Measurements from ENCODE around the gene OS9.
A peak's percentile ranks its signal among the peaks of the same experiment; 100 is the strongest.

The OS9 gene

DNA sequence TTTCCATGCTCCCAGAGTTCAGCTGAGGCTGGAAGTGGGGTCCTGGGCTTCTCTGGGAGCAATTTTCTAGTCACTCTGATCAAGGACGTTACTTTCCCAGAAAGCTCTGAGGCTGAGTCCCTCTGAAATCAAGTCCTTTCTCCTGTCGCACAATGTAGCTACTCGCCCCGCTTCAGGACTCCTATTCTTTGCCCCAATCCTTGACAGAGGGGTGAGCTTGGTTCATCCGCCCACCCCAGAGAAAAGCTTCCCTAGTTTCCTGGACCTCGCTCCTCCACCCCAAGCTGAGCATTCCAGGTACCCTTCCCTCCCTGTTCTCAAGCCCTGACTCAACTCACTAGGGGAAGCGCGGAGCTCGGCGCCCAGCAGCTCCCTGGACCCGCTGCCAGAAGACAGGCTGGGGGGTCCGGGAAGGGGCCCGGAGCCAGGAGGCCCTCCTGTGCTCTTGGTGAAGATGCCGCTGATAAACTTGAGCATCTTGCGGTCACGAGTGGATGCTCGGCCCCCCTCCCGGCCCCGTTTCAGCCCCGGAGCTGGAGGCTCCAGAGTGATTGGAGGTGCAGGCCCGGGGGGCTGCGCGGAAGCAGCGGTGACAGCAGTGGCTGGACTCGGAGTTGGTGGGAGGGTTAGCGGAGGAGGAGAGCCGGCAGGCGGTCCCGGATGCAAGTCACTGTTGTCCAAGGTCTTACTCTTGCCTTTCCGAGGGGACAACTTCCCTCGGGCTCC is 43.0 kb downstream of the OS9 start:
- no peak for DNase-seq (ENCODE audit: low read depth, low spot score)

DNA sequence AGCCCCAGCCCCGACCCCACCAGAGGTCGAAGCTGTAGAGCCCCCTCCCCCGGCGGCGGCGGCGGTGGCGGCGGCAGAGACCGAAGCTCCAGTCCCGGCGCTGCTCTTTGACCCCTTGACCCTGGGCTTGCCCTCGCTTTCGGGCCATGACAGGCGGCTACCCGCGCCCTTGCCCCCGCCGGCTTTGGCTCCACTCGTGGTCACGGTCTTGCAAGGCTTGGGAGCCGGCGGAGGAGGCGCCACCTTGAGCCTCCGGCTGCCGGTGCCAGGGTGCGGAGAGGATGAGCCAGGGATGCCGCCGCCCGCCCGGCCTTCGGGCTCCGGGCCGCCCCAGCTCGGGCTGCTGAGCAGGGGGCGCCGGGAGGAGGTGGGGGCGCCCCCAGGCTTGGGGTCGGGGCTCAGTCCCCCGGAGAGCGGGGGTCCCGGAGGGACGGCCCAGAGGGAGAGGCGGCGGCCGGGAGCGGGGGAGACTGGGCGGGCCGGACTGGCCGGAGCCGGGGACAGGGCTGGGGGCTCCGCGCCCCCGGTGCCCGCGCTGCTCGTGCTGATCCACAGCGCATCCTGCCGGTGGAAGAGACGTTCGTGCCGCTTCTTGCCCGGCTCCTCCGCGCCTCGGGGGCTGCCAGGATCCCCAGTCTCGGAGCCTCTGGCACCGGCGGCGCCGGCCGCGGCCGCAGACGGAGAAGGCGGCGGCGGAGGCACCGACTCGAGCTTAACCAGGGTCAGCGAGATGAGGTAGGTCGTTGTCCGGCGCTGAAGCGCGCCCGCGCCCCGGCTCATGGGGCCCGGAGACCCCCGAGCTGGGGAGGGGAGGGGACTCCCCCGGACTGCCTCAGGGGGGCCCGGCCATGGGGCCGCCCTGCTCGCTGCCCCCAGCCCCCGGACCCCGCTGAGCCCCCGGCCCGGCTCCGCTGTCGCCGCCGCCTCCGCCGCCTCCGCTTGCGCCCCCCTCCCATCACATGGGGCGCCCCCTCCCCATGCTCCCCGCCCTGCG is 43.8 kb downstream of the OS9 start:
- DNase-seq (ENCODE audit: low read depth, low spot score): no peak

GRCh38 chr12:57738661-57739237 is 44.8 kb downstream of the OS9 start, which contains the start of gene AGAP2:
Gene AGAP2, minus strand, starts transcription at chr12:57738742. Its CDS starts 496 bp downstream, at chr12:57738246.
- no peak for DNase-seq (ENCODE audit: low read depth, low spot score)

- no peak for DNase-seq (ENCODE audit: low read depth, low spot score)
These were observed 45.5 kb downstream of the OS9 start for GRCh38 chr12:57739387-57739786.

- DNase-seq (ENCODE audit: low read depth, low spot score): no peak
These were observed 46.1 kb downstream of the OS9 start for GRCh38 chr12:57739914-57740538.

DNA sequence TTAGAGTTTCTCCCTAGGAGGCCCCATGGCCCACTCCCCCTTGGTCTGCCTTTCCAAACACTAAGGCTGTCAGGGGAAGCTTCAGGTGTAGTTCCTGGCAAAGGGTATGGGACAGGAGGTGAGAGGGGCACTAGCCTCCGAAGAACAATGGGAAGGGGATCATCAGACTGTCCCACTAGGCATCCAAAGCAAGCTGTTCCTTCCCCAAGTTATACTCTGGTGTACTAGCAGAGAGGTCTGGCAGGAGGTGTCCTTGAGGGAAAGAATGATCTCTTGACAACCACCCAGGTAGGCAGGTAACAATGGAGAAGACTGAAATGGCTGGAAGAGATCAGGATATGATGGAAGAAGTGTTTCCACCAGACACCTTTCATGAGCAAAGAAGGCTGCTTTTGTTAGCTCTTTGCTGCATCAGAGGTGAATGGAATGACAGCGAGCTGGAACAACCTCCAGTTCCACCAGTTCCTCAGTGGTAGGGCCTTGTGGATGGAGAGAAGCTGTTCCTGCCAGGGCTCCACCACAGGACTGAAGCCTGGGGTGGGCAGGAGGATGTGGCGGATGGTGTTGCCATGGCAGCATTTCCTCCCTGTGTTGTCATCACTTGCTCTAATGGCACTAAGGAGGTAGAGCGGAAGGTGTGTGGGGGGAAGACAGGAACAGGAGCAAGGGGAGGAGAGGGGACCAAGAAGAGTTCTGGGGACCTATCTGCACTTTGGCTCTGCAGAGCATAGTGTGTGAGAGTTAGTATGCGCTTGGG is 46.9 kb downstream of the OS9 start:
- DNase-seq (ENCODE audit: low read depth, low spot score): peak; percentile 59

DNA sequence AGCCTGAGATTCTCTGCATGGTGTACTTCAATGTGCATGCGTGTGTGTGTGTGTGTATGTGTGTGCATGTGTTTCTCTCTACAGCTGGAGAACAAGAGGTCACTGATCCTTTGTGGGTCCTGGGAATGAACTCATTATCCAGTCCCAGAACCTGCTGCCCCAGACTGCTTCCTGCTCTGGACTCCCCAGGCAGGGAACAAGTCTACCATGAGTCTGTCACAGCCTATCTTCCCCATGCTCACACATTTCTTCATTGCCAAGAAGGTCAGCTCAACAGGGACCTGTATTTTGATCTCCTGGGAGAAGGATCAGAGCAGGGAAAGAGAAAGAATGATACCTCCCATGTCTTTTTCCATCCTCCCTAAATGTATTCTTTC is 47.5 kb downstream of the OS9 start:
- no peak for DNase-seq (ENCODE audit: low read depth, low spot score)

DNA sequence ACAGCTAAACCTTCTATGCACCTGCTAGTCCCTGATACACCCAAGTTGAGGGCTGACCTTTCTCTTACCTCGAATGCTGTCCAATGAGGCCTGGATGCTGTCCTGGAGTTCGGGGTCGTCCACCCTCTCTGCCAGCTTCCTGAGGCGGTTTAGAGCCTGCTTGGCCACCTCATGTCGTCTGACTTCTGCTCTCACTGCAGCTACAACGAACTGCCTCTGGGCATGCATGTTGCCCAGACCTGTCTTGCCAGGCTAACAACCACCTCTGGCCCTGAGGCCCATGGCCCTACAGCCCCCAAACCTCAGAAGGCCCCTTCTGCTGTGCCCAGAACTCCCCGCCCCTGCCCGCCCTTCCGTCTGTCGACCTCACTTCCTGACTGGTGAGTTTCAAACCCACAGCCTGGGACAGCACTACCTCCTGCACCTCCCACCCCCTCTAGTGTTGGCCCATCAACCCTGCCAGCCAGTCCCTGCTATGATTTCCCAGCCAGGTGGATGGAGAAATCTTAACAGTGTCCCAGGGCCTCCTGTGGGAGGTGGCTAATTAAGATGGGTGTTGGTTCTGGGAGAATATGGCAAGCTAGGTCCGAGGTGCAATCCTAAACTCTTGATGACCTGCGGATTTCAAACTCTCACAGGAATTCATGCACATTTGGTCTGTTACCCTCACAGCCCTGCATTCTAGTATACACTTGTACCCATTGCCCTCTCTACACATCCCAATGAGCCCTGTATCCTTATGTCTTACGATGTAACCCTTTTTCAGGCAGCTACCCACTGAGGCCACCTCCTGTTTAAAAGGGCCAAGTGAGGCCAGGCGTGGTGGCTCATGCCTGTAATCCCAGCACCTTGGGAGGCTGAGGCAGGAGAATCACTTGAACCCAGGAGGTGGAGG is 48.2 kb downstream of the OS9 start:
- peak; percentile 65 for DNase-seq (ENCODE audit: low read depth, low spot score)

DNA sequence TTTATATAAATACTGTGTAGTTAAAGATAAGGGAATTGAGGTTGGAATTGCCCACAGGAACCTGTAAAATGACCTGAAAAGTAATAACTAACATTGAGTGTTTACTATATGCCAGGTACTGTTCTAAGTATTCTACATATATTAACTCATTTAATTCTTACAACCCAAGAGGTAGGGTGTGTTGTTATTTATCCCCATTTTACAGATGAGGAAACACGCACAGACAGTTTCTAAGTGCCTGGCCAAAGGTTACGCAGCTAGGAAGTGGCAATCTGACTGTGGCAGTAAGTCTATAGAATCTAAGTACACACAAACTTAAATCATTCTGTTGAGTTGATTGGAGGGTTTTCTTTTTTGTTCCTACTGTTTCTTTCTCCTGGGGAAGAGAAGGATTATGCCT is 49.8 kb downstream of the OS9 start:
- DNase-seq (ENCODE audit: low read depth, low spot score): no peak

- peak; percentile 53 for DNase-seq (ENCODE audit: low read depth, low spot score)
These were observed 50.4 kb downstream of the OS9 start for GRCh38 chr12:57744194-57744776.

- DNase-seq (ENCODE audit: low read depth, low spot score): peak; percentile 87
These were observed 51.0 kb downstream of the OS9 start, which contains the start of gene TSPAN31 for GRCh38 chr12:57744777-57745484. Gene TSPAN31, plus strand, starts transcription at chr12:57745039. Its CDS starts 116 bp downstream, at chr12:57745155.

DNA sequence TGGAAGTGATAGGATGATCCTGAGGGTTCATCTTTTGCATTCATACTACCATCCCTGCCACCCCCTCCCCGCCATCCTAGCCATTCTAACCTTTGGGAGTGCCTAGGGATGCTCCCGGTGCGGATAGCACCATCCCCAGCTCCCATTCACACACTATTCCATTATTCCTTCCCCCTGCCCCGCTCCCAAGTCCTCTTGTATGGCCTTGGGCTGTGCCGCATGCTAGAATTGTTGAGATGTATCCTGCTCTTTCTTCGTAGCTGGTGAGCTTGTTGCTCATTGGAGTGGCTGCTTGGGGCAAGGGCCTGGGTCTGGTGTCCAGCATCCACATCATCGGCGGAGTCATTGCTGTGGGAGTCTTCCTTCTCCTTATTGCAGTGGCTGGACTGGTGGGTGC is 51.6 kb downstream of the OS9 start:
- DNase-seq (ENCODE audit: low read depth, low spot score): no peak

- DNase-seq (ENCODE audit: low read depth, low spot score): no peak
These were observed 52.1 kb downstream of the OS9 start for GRCh38 chr12:57746025-57746424.

DNA sequence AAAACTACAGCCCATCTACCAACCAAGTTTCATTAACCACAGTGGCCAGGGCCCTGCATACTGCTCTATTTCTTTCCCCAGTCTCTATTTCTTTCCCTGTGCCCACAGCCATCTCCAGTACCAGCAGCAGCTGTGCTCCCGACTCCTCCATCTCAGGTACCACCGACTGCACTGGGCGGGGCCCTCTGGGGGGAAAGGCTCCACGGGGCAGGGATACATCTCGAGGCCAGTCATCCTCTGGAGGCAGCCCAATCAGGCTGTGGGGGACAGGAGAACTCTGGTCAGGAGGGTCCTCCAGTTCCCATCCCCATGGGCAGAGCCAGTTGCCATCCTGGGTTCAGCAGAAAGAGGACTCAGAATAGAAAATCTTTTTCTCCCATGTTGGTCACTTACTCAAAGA is 55.1 kb downstream of the OS9 start:
- no peak for DNase-seq (ENCODE audit: low read depth, low spot score)

GRCh38 chr12:57750561-57751431 is 56.9 kb downstream of the OS9 start:
- no peak for DNase-seq (ENCODE audit: low read depth, low spot score)

DNA sequence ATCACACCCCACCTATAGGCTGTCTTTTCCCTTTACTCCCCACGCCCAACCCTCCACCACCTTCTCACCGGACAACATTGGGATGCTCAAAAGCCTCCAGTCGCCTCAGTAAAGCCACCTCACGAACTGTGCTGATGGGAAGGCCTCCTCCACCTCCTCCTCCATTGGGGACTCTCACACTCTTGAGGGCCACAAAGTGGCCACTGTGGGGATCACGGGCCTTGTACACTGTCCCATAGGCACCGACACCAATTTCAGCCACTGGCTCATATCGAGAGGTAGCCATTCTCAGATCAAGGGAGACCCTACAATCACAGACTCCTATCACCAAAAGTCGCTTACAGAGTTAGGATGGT is 57.5 kb downstream of the OS9 start:
- DNase-seq (ENCODE audit: low read depth, low spot score): no peak

GRCh38 chr12:57751788-57752667 is 58.1 kb downstream of the OS9 start, which contains the start of gene CDK4:
Gene CDK4, minus strand, starts transcription at chr12:57752310. Its CDS starts 593 bp downstream, at chr12:57751717.
- DNase-seq (ENCODE audit: low read depth, low spot score): peak; percentile 96

Data from activated CD4-positive, CD25-positive, alpha-beta regulatory T cell treated with anti-CD3 and anti-CD28 coated beads, Interleukin-2, amount 50 U/mL, for 16 hours (primary cell).